CD1c-positive myeloid dendritic cell (primary cell): ENCODE measurements around the gene GSS.

Source experiments
- DNase-seq: peaks from one replicate; pipeline ENCODE4 v3.0.0-alpha.2; 2016; ENCODE audit errors: extremely low spot score

GSS gene

GRCh38 chr20:34993941-34994508, 38.4 kb upstream of the GSS start:
- DNase-seq = no peak

DNA sequence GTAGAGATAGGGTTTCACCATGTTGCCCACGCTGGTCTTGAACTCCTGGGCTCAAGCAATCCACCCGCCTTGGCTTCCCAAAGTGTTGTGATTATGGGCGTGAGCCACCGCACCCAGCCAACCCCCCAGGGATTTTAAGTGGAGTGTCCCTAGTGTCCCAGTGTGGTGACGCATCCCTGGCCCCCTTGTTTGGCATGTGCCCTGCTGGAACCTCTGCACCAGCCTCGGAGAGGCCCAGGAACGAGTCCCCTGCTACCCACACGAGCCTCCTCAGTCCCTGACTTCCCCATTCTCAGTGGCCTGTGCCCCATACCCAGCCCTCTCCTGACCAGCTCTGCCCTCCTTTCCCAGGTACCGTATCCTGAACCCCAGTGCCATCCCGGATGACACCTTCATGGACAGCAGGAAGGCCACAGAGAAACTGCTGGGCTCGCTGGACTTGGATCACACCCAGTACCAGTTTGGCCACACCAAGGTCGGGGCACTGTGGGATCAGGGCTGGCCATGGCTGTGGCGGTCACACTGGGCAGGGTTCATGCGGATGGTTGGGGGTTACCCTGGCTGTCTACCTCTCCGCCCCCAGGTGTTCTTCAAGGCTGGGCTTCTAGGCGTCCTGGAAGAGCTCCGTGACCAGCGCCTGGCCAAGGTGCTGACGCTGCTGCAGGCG, 37.3 kb upstream of the GSS start:
- no peak for DNase-seq

GRCh38 chr20:34990661-34991214, 35.1 kb upstream of the GSS start:
- no peak for DNase-seq

GRCh38 chr20:34990231-34990630, 34.6 kb upstream of the GSS start:
- DNase-seq = no peak

GRCh38 chr20:34989670-34990069, 34.1 kb upstream of the GSS start:
- DNase-seq = no peak

- DNase-seq = no peak
Measured at GRCh38 chr20:34989118-34989517, 33.5 kb upstream of the GSS start.

DNA sequence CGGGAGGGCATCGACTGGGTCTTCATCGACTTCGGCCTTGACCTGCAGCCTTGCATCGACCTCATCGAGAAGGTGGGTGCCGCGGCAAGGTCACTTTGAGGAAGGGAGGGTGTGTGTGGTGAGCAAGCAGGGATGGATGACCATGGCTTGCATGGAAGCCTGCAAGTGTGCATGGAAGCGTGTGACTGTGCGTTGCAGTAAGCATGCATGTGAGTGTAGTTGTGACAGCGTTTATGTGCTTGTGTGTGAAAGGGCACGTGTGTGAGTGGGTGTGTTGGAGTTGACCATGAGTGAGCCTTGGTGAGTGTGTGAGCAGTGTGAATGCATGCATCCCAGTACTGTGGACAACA, 32.6 kb upstream of the GSS start:
- no peak for DNase-seq

DNA sequence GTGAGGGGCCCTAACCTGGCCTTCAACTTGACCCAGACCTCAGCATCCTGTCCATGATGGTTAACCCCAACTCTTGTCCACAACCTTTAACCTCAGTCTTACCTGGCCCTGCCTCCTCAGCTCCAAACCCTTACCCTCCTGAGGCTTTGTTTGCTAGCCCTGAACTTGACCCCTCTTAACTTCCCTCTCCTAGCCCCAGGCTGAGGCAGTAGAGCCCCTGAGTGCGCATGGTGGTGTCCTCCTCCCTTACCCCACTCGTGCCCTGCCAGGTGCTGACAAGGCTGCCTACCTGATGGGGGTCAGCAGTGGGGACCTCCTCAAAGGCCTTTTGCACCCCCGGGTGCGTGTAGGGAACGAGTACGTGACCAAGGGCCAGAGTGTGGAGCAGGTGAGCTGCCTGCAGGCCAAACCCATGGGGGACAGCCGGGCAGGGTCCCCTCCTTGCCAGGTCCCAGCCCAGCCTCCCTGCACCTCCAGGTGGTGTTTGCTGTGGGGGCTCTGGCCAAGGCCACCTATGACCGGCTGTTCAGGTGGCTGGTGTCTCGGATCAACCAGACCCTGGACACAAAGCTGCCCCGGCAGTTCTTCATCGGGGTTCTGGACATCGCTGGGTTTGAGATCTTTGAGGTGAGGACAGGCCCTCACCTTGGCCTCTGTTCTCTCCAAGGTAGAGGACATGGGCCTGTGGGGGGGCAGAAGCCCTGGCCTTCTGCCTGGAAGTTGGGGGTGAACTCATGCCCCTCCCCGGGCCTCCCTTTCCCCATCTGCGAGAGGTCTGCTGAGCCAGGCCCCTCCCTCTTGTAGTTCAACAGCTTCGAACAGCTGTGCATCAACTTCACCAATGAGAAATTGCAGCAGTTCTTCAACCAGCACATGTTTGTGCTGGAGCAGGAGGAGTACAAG, 31.9 kb upstream of the GSS start:
- DNase-seq = no peak

DNA sequence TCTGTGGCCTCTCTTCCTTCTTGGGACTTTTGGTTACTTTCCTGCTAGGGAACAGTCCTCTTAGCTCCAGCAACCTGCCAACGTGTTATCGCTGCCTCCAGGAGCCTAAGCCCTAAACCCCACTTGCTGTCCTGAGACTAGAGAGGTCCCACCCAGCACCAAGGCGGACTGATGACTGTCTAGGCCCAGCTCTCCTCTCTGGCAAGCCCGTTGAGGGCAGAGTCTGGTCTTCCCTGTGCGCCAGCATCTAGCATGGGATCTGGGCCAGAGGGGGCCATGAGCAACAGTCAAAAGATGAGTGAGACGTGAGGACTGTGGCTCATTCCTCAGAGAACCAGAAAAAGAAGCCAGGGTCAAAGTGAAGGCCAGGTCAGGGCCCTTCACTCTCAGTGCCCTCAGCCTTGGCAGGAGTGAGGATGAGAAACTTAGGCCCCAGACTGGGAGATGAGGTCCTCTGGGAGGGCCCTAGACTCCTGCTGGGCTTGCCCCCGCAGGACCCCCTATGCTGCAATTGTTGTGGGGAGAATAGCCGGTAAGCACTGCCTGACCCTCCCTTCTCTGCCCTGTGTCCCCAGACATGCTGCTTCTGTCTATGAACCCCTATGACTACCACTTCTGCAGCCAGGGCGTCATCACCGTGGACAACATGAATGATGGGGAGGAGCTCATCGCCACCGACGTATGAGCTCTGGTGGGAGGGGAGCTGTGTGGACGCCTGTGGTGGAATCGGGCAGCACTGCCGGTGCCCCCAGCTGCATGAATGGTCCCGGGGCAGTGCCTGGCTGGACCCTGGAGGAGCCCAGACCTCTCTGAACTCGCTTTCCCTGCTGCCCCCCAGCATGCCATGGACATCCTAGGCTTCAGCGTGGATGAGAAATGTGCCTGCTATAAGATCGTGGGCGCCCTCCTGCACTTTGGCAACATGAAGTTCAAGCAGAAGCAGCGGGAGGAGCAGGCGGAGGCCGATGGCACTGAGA, 31.0 kb upstream of the GSS start:
- no peak for DNase-seq

DNA sequence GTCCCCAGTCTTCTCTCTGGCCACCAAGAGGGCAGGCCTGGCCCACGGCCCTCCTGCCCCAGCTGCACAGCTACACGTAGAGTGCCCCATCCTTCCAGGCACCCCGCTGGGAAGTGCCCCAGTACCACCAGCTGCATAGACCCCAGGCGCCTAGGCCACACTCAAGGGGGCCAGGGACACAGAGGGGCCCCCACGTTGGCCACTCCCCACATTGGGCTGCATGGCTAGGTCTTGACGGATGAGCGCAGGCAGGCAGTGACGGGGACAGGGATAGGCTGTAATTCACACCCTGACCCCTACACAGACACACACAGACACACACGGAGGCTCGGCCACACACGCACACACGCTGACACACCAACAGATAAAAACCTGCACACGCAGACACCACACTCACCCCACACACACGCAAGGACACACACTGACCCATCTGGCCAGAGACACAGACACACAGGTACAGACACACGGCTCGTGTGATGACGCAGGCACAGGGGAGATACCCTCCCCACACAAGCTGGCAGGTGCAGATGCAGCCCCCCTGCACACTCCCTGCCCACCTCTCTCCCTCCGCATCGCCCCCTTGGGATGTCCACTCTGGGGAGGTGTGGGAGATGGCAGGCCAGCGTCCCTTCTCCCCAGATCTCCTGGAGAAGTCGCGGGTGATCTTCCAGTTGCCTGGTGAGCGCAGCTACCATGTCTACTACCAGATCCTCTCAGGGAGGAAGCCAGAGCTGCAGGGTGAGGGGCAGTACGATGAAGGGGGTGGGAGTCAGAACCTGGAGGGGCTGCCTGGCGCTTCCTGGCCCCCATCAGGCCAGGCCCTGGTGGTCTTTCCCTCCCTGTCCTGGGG, 30.1 kb upstream of the GSS start:
- no peak for DNase-seq

DNA sequence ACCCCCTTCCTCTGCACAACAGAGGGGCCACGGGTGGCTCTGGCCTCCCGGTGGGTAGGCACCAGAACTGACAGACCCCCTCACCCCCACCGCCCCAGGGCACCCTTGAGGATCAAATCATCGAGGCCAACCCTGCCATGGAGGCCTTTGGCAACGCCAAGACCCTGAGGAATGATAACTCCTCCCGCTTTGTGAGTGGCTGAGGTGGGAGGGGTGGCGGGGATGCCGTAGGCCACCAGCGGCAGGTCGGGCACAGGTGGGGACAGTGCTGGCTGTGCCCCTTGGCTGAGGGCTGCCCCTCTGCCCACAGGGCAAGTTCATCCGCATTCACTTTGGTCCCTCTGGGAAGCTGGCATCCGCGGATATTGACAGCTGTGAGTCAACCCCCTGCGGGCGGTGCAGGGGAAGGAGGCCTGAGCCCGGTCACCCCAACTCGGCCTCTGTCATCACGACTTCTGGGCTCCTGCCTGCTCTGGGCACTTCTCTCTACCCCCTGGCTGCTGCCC, 29.2 kb upstream of the GSS start:
- DNase-seq = no peak

DNA sequence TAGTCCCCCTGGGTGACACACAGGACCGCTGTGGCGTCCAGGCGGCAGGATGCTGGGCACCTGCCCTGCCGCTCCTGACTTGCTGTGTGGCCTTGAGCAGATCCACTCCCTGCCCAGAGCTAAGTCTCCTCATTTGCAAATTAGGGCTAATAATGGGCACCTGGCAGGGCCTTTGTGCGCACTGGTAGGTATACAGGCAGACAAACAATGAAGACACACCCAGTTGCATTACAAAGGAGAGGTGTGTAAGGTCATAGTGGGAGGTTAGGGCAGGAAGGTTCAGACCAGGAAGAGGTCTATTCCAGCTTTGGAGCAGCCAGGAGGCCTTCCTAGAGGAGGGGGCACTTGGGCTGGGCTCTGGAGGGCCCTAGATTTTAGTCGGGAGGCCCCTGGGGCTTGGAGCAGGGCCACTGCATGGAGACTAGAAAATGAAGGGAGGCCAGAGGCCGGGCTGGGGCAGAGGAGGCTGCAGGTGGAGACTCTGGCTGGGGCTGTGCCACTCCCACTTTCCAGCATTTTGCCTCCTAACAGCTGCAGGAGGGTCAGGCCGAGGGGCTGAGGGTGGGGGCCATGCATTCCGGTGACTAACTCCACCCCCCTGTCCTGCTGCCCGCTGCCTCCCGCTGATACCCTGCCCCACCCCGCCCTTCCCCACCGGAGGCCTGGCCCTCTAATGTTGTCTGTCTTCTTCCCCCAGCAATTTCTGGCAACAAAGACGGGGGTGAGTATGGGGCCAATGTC, 28.6 kb upstream of the GSS start:
- no peak for DNase-seq

GRCh38 chr20:34983089-34983820, 27.6 kb upstream of the GSS start:
- DNase-seq = no peak

GRCh38 chr20:34982270-34983088, 26.9 kb upstream of the GSS start:
- DNase-seq = no peak

DNA sequence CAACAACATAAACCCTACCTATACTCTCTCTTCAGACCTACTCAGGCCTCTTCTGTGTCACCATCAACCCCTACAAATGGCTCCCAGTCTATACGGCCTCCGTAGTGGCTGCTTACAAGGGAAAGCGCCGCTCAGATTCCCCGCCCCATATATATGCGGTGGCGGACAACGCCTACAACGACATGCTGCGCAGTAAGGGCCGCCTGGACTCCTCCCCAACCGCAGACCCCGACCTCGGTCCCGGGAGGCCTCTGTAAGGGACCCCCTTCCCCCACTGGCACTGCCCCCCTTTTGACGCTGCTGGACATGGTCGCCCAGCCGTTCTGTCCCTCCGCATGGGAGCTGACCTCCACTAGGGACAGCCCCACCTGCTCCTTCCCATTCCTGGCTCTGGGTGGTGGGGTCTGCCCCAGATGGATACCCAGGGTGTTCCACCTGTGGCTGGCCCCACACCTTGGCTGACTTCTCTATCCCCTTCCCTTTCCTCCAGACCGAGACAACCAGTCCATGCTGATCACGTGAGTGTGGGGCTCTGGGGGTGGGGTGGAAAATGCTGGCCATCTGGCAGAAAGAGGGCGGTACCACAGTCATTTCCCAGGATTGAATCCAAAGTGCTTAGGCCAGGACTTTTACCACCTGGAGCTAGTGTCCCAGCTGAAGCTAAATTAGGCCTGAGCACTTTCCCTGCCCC, 25.1 kb upstream of the GSS start:
- DNase-seq = no peak

DNA sequence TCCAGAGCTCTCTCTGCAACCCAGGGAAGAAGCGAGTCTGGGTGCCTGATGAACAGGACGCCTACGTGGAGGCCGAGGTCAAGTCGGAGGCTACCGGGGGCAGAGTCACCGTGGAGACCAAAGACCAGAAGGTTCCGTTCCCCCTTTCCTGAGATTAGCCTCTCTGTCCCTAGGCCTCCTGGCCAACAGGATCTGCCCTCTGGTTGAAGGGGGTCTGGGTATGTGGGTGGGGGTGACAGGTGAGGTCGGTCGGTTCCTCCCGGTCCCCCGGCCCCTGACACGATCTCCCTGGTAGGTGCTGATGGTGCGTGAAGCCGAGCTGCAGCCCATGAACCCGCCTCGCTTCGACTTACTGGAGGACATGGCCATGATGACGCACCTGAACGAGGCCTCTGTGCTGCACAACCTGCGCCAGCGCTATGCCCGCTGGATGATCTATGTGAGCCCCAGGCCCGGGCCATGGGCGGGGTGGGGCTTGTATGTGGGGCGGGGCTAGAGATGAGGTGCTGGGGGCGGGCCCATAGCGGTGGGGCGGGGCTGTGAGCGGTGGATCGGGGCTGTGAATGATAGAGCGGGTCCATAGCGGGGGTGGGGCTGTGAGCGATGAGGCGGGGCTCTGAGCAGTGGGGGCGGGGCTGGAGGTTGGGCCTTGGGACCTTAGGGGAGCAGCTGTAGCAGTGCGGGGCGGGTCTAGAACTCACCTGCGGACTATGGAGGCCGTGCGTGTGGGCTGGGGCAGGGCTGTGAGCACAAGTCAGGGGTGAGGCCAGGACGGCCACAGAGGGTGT, 24.0 kb upstream of the GSS start:
- no peak for DNase-seq
